LNCAP (cell line): ENCODE measurements around the gene ICA1.

Source experiments
- TF ChIP-seq, protein P1 (sequence below): fragments of 450-650 bp; IDR thresholded peaks from 2 replicates; pipeline ENCODE4 v1.5.1; 2017; ENCODE audit warnings: mild to moderate bottlenecking

The ICA1 gene

DNA sequence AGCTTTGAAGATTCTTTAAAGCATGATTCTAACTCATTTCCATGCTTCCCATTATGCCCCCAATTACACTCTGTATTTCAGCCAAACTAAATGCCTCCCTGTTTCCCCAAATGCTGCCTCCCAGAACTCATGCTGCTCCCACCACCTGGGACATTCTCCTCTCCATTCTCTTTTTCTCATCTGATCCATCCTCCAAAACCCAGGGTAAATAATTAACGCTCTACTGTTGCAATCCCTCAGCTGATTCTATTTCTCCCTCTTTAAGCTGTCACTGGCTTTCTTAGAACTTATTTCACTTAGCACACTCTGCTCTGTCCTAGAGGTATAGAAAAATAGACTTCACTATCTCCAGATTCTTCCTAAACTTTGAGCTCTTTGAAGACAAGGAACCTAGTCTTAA is 104.7 kb downstream of the ICA1 start:
- TF ChIP-seq, protein P1, sequence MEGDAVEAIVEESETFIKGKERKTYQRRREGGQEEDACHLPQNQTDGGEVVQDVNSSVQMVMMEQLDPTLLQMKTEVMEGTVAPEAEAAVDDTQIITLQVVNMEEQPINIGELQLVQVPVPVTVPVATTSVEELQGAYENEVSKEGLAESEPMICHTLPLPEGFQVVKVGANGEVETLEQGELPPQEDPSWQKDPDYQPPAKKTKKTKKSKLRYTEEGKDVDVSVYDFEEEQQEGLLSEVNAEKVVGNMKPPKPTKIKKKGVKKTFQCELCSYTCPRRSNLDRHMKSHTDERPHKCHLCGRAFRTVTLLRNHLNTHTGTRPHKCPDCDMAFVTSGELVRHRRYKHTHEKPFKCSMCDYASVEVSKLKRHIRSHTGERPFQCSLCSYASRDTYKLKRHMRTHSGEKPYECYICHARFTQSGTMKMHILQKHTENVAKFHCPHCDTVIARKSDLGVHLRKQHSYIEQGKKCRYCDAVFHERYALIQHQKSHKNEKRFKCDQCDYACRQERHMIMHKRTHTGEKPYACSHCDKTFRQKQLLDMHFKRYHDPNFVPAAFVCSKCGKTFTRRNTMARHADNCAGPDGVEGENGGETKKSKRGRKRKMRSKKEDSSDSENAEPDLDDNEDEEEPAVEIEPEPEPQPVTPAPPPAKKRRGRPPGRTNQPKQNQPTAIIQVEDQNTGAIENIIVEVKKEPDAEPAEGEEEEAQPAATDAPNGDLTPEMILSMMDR, result no peak

DNA sequence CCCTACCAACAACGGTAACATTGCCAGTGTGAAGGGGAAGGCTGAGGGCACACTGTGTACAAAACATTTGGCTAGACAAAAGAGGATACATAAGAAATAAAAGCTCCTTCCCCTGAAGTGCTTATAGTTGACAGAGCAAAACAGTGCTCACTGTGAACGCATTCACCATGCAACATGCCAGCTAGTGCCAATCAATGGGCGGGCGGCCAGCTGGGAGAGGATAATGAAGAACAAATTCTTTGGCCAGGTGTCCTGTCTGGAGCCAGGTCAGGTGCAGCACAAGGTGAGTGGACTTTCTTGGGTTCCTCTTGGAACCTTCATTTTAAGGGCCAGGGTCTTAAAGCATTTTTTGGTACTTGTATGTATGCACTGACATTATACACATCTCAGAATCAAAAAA is 106.1 kb downstream of the ICA1 start:
- TF ChIP-seq, protein P1, result no peak

DNA sequence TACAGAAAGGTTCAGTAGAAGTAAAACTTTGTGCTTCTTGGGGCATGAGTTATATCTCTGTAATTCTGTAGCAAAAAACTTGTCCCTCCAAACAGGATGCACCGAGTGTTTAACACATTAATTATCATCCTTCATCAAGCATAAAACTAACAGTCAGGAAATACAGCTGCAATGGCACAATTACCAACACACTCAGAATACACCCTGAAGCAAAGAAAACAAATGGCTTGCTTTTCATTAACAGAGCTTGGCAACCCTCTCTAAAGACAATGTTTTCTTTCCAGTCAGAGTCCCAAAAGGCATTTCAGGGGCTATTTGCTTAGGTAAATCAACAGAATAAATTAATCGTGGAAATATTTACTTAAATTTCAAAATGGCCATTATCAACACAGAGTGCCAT is 107.7 kb downstream of the ICA1 start:
- TF ChIP-seq, protein P1, result no peak

DNA sequence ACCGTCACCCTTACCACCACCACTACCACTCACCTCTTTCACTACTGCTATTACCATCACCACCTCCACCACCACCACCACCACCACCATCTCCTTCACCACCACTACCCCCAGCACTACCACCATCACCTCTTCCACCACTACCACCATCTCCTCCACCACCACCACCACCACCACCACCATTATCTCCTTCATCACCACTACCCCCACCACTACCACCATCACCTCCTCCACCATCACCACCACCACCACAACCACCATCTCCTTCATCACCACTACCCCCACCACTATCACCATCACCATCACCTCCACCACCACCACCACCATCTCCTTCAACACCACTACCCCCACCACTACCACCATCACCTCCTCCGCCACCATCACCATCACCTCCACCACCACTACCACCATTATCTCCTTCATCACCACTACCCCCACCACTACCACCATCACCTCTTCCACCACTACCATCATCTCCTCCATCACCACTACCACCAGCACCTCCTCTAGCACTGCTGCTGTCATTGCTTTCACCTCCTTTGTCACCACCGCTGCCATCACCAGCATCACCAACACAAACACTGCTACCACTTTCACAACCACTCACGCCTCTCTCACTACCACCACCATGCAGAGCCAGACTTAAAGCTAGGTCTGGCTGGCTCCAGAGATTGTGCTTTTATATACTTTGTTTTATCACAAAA is 109.3 kb downstream of the ICA1 start:
- TF ChIP-seq, protein P1, result no peak

DNA sequence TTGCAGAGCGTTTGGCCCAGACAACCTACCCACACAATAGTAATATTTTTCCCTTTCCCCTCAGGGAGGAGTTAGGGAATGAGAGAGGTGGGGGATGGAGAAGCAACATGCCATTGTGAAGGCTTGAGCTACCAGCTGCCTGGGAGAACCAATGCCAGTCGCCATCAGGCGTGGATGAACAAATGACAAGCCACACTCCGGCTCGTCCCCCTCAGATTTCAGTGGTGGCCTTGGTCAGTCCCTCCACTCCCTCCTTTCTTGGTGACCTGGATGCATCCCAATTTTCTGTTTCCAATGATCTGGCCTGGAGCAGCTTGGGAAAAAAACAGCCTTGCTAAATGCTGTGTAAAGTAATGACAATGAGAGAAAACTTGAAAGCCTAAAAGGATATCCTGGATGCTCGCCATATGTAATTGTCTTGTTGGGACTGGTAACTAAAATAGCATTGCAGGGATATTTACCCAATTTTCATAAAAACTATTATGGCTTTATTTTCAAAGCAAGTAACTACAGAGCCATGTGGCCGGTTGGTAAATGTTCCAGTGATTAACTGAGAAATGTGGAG is 110.7 kb downstream of the ICA1 start:
- TF ChIP-seq, protein P1, result no peak

DNA sequence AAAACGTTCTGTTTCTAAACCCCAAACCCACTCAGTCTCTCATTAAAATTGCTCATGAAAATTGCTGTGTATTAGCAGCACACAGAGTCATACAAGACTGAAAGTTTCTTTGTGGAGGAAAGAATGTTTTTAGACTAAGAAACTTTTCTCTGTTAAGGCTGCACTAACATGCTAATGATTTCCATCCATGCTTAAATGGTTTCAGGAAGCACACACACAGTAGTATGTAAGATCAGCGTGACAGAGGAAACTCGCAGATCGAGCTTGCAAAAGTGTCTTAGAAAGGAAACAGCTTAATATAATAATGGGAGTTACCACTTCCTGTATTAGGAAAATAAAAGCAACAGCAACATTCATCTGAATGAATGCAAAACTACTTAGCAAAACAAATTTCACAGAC is 112.7 kb downstream of the ICA1 start:
- TF ChIP-seq, protein P1, result no peak

DNA sequence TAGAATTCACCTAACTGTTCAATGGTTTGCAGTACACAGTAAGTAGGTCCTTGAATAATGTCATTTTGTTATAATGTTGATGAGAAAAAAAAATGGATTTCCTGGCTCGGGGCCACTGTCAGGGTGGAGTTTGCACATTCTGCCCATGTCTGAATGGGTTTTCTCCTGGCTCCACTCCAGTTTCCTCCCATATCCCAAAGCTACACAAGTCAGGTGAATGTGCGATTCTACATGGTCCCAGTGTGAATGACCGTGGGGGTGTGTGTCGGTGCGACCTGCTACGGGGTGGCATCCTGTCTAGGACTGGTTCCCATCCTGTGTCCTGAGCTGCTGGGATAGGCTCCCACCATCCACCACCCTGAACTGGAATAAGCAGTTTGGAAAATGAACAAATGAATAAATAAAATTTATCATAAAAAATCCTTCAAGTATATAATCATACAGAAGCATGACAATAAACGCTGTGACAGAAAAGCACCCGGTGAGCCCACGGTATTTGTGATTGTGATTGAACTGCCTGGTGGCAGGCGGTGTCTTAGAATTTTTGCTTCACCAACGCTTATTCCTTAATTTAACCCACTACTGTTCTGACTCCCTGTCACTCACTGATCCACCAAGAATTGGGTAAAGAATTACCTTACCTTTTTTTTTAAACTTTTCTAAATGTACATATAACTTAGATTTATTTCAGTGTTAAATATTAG is 114.1 kb downstream of the ICA1 start:
- TF ChIP-seq, protein P1, result no peak
